K562 (cell line): Measurements from ENCODE around the gene CGB3. TPM values are rescaled to one million over a fixed set of nuclear protein-coding genes. Genes with fewer than 3 reads are reported as not detected.

Experiments
- ARID1B ChIP-seq: fragments of 450-650 bp; IDR thresholded peaks from 2 replicates; pipeline ENCODE4 v1.6.1; 2016; ENCODE audit warnings: antibody characterized with exemption, mild to moderate bottlenecking, inconsistent platforms
- ATF3 ChIP-seq, 2 experiments: fragments of 450-650 bp in 1 of 2; sonication (generic) in 1 of 2; formaldehyde crosslinking in 1 of 2; IDR thresholded peaks in 1 of 2; conservative IDR thresholded peaks in 1 of 2; 2 replicates each; pipeline versions ENCODE4 v1.6.1 to v1.8.1; 2016 to 2023; ENCODE audit warnings: mild to moderate bottlenecking in 2 of 2, moderate library complexity in 2 of 2, inconsistent platforms in 1 of 2, missing genetic modification reagents in 1 of 2
- CAMTA2 ChIP-seq: fragments of 250-450 bp; sonication (Bioruptor Pico); conservative IDR thresholded peaks from 2 replicates; pipeline ENCODE4 v1.5.1; 2022
- CBX5 ChIP-seq: IDR thresholded peaks from 2 replicates; pipeline ENCODE4 v1.6.1; 2014; ENCODE audit warnings: low read depth, borderline replicate concordance
- ETS1 ChIP-seq: conservative IDR thresholded peaks from 2 replicates; pipeline ENCODE4 v1.6.1; 2011; ENCODE audit warnings: low read depth, mild to moderate bottlenecking, low read length; ENCODE audit not compliant: control insufficient read depth
- GABPB1 ChIP-seq: sonication (generic); formaldehyde crosslinking; IDR thresholded peaks from 2 replicates; pipeline ENCODE4 v1.8.0; 2022; ENCODE audit warnings: mild to moderate bottlenecking, missing genetic modification reagents
- HCFC1 ChIP-seq: IDR thresholded peaks from 2 replicates; pipeline ENCODE4 v1.6.1; 2012; ENCODE audit warnings: low read depth, low read length, improper control_type of control experiment
- HDAC1 ChIP-seq, 2 experiments: fragments of 450-650 bp; IDR thresholded peaks; 2 replicates each; pipeline ENCODE4 v1.6.1; 2016 to 2017; ENCODE audit warnings: inconsistent platforms in 1 of 2, mild to moderate bottlenecking in 1 of 2, moderate library complexity in 1 of 2
- MTA2 ChIP-seq: fragments of 450-650 bp; IDR thresholded peaks from 2 replicates; pipeline ENCODE4 v1.6.1; 2016; ENCODE audit warnings: low read depth
- NRF1 ChIP-seq, 2 experiments: fragments of 450-650 bp; IDR thresholded peaks in 1 of 2; conservative IDR thresholded peaks in 1 of 2; 2 replicates each; pipeline ENCODE4 v1.6.1; 2014; ENCODE audit warnings: mild to moderate bottlenecking in 2 of 2
- RB1 ChIP-seq: fragments of 450-650 bp; IDR thresholded peaks from 2 replicates; pipeline ENCODE4 v1.6.1; 2017; ENCODE audit warnings: low read depth, mild to moderate bottlenecking
- ZNF217 ChIP-seq: sonication (generic); formaldehyde crosslinking; IDR thresholded peaks from 2 replicates; pipeline ENCODE4 v1.8.0; 2022; ENCODE audit warnings: mild to moderate bottlenecking, missing genetic modification reagents
- polyA plus RNA-seq, 8 experiments: library from polyadenylated mRNA; depleted of rRNA in 4 of 8; stranded (reverse) in 5 of 8; unstranded in 3 of 8; fragments of >200 nt; fragmentation: Nextera tagmentation in 2 of 8; fragmentation: Illumina TruSeq in 1 of 8; extraction: Ambion mirVana in 2 of 8; extraction: Trizol in 1 of 8; gene quantifications; 2 replicates each; pipeline versions ENCODE4 v1.2.1 to v1.2.3, GENCODE V29; 2011 to 2014; ENCODE audit warnings: inconsistent platforms in 1 of 8, missing spikeins in 1 of 8
- total RNA-seq, 7 experiments: library from RNA; depleted of rRNA in 6 of 7; stranded (reverse); fragments of >200 nt in 6 of 7; fragmentation: Illumina TruSeq in 2 of 7; extraction: Trizol in 2 of 7; gene quantifications; 2 replicates each; pipeline versions ENCODE4 v1.2.1 to v1.2.3, GENCODE V29; 2011 to 2021; ENCODE audit warnings: low replicate concordance in 1 of 7
- TF ChIP-seq, protein P1 (sequence below): sonication (generic); formaldehyde crosslinking; IDR thresholded peaks from 2 replicates; pipeline ENCODE4 v1.8.0; 2022; ENCODE audit warnings: mild to moderate bottlenecking, missing genetic modification reagents
- TF ChIP-seq, protein P2 (sequence below): fragments of 450-650 bp; formaldehyde crosslinking; IDR thresholded peaks from 2 replicates; pipeline ENCODE4 v1.4.0; 2020; ENCODE audit warnings: mild to moderate bottlenecking, moderate library complexity
- TF ChIP-seq, protein P3 (sequence below): fragments of 150-350 bp; IDR thresholded peaks from 2 replicates; pipeline ENCODE4 v1.6.1; 2014; ENCODE audit warnings: low read depth, mild to moderate bottlenecking, low read length, borderline replicate concordance

CGB3 gene
- total and polyA plus RNA-seq, 9 of the 15 experiments (the other 6 are each of a cell fraction or from before 2014, with no cell fraction given): not detected

DNA sequence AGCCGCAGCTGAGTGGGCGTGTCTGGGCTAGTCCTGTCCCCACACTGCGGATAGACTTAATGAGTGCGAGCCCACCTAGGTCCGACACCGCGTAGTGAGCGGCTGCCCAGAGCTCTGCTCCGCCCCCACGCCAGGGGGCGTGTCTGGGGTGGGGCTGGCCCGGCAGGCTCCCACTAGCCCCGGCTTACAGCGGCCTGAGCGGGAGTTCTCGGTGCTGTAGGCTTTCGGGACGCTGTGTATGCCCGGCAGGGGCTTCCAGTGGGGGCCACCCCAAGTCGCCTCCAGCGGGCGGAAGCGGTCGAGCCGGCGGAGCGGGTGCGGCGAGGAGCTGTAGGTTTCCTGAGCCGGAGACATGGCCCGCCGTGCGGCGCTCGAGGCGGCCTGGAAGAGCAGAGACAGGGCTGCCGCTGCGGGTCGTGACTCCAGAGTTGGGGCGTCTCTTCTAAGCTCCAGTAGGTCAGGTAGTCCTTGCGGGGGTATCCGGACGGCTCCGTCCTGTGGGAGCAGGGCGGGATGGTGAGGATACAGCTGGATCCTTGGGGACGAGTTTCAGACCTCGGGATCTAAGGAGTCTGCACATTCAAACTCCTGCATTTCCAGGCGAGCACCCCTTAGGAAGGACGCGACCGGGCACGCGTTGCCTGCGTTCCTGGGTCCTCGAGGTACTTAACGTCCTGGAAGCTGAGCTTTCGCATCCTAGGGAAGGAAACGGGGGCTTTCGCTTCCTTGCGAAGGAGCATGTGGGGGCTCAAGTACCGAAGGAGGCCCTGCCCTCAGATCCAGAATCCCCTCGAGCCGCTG lies 32.2 kb upstream of the CGB3 start (continued):
- TF ChIP-seq, protein P1, sequence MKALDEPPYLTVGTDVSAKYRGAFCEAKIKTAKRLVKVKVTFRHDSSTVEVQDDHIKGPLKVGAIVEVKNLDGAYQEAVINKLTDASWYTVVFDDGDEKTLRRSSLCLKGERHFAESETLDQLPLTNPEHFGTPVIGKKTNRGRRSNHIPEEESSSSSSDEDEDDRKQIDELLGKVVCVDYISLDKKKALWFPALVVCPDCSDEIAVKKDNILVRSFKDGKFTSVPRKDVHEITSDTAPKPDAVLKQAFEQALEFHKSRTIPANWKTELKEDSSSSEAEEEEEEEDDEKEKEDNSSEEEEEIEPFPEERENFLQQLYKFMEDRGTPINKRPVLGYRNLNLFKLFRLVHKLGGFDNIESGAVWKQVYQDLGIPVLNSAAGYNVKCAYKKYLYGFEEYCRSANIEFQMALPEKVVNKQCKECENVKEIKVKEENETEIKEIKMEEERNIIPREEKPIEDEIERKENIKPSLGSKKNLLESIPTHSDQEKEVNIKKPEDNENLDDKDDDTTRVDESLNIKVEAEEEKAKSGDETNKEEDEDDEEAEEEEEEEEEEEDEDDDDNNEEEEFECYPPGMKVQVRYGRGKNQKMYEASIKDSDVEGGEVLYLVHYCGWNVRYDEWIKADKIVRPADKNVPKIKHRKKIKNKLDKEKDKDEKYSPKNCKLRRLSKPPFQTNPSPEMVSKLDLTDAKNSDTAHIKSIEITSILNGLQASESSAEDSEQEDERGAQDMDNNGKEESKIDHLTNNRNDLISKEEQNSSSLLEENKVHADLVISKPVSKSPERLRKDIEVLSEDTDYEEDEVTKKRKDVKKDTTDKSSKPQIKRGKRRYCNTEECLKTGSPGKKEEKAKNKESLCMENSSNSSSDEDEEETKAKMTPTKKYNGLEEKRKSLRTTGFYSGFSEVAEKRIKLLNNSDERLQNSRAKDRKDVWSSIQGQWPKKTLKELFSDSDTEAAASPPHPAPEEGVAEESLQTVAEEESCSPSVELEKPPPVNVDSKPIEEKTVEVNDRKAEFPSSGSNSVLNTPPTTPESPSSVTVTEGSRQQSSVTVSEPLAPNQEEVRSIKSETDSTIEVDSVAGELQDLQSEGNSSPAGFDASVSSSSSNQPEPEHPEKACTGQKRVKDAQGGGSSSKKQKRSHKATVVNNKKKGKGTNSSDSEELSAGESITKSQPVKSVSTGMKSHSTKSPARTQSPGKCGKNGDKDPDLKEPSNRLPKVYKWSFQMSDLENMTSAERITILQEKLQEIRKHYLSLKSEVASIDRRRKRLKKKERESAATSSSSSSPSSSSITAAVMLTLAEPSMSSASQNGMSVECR (CRISPR knock-in tag): peak; percentile 77
- TF ChIP-seq HDAC1 (IDR thresholded peaks at IDR 0.05) (peak in 1 of 2 experiments; percentile 45; a peak in 1 of 4 replicates), GABPB1 (CRISPR knock-in tag) (0 out of 2 replicates have a peak, but pooled peaks have one; percentile 30), RB1 (peak; percentile 37; the same call in 1 of the 2 replicates), NRF1 (conservative IDR thresholded peaks at IDR 0.05 in 1 of 2, IDR thresholded peaks at IDR 0.05 in 1 of 2) (peak; percentile 30 to 48; a peak in 2 of 4 replicates), MTA2 (no peak), ZNF217 (no peak), HCFC1 (0 out of 2 replicates have a peak, but pooled peaks have one; percentile 20), CBX5 (no peak), ETS1 (0 out of 2 replicates have a peak, but pooled peaks have one; percentile 25), CAMTA2 (no peak), ATF3 (IDR thresholded peaks at IDR 0.05) (no peak), ATF3 (CRISPR knock-in tag; conservative IDR thresholded peaks at IDR 0.05) (no peak), ARID1B (no peak)
- TF ChIP-seq, protein P2, sequence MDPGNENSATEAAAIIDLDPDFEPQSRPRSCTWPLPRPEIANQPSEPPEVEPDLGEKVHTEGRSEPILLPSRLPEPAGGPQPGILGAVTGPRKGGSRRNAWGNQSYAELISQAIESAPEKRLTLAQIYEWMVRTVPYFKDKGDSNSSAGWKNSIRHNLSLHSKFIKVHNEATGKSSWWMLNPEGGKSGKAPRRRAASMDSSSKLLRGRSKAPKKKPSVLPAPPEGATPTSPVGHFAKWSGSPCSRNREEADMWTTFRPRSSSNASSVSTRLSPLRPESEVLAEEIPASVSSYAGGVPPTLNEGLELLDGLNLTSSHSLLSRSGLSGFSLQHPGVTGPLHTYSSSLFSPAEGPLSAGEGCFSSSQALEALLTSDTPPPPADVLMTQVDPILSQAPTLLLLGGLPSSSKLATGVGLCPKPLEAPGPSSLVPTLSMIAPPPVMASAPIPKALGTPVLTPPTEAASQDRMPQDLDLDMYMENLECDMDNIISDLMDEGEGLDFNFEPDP (CRISPR knock-in tag): no peak
- TF ChIP-seq, protein P3, sequence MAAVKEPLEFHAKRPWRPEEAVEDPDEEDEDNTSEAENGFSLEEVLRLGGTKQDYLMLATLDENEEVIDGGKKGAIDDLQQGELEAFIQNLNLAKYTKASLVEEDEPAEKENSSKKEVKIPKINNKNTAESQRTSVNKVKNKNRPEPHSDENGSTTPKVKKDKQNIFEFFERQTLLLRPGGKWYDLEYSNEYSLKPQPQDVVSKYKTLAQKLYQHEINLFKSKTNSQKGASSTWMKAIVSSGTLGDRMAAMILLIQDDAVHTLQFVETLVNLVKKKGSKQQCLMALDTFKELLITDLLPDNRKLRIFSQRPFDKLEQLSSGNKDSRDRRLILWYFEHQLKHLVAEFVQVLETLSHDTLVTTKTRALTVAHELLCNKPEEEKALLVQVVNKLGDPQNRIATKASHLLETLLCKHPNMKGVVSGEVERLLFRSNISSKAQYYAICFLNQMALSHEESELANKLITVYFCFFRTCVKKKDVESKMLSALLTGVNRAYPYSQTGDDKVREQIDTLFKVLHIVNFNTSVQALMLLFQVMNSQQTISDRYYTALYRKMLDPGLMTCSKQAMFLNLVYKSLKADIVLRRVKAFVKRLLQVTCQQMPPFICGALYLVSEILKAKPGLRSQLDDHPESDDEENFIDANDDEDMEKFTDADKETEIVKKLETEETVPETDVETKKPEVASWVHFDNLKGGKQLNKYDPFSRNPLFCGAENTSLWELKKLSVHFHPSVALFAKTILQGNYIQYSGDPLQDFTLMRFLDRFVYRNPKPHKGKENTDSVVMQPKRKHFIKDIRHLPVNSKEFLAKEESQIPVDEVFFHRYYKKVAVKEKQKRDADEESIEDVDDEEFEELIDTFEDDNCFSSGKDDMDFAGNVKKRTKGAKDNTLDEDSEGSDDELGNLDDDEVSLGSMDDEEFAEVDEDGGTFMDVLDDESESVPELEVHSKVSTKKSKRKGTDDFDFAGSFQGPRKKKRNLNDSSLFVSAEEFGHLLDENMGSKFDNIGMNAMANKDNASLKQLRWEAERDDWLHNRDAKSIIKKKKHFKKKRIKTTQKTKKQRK: no peak
